ENCODE results near the gene MAB21L3.

GRCh38 chr1:116122955-116123757, 12.0 kb downstream of the MAB21L3 start:
- TF ChIP-seq POLR2A (IDR thresholded peaks at IDR 0.05) = no peak
- no peak for TF ChIP-seq CTCF (IDR thresholded peaks at IDR 0.05)

All from adrenal gland (tissue), 5 donors.